OCI-LY3 (cell line): ENCODE results near the gene LCNL1.

ENCODE experiments used
- H2AFZ ChIP-seq: fragments of 200-600, 300-600 bp; shearing (Covaris generic); 2 replicates; pipeline ENCODE4 v1.6.0; 2014; ENCODE audit warnings: antibody characterized with exemption, low read depth, low read length
- H3K27ac ChIP-seq: fragments of 200-600, 300-600 bp; sonication (generic); 2 replicates; pipeline ENCODE4 v1.5.1; 2014; ENCODE audit warnings: mild to moderate bottlenecking, low read length, moderate library complexity, mixed read lengths
- H3K27me3 ChIP-seq: fragments of 200-600, 300-600 bp; sonication (generic); 2 replicates; pipeline ENCODE4 v1.6.1; 2014; ENCODE audit warnings: low read depth, low read length, mixed read lengths
- H3K36me3 ChIP-seq: fragments of 200-600, 300-600 bp; sonication (generic); replicated peaks from 2 replicates; pipeline ENCODE3; 2014; ENCODE audit warnings: low read depth, low read length, mixed read lengths
- H3K4me1 ChIP-seq: fragments of 300-600, 200-600 bp; sonication (generic); 2 replicates; pipeline ENCODE4 v1.6.1; 2014; ENCODE audit warnings: low read length, mixed read lengths
- H3K4me2 ChIP-seq: fragments of 200-600, 300-600 bp; sonication (generic); 2 replicates; pipeline ENCODE4 v1.6.1; 2014; ENCODE audit warnings: low read length, mixed read lengths
- H3K4me3 ChIP-seq: fragments of 300-600, 200-600 bp; sonication (generic); 2 replicates; pipeline ENCODE4 v1.5.1; 2014; ENCODE audit warnings: antibody characterized with exemption, mild to moderate bottlenecking, low read length, moderate library complexity
- H3K79me2 ChIP-seq: fragments of 300-600, 200-600 bp; shearing (Covaris generic); 2 replicates; pipeline ENCODE4 v1.6.1; 2014; ENCODE audit warnings: mild to moderate bottlenecking, low read length, mixed read lengths
- H3K9ac ChIP-seq: fragments of 300-600, 200-600 bp; shearing (Covaris generic); 2 replicates; pipeline ENCODE4 v1.6.0; 2014; ENCODE audit warnings: mild to moderate bottlenecking, low read length, moderate library complexity
- H3K9me3 ChIP-seq: fragments of 200-600, 300-600 bp; shearing (Covaris generic); 2 replicates; pipeline ENCODE4 v1.6.1; 2014; ENCODE audit warnings: low read length, mixed read lengths; ENCODE audit not compliant: insufficient read depth
- H4K20me1 ChIP-seq: fragments of 200-600, 300-600 bp; sonication (generic); 2 replicates; pipeline ENCODE4 v1.6.1; 2016; ENCODE audit warnings: low read length, mixed read lengths; ENCODE audit not compliant: insufficient read depth
- CTCF ChIP-seq: fragments of 200-600, 300-600 bp; sonication (generic); IDR thresholded peaks from 2 replicates; pipeline ENCODE4 v1.5.1; 2014; ENCODE audit warnings: antibody characterized with exemption, low read length, low read depth
- EZH2phosphoT487 ChIP-seq: fragments of 200-600 bp; shearing (Covaris generic); IDR thresholded peaks from 2 replicates; pipeline ENCODE4 v1.6.1; 2018; ENCODE audit warnings: antibody characterized with exemption, mixed run types, low read depth

Gene LCNL1

GRCh38 chr9:136963751-136964150 is 19.0 kb upstream of the LCNL1 start:
- Histone ChIP-seq H3K4me3 (no peak overlapping the region), H3K4me1 (no peaks in the 10 kb centered on the region), H3K27me3 (no peaks in the 10 kb centered on the region), H2AFZ (no peak overlapping the region), H3K9me3 (no peaks in the 10 kb centered on the region), H3K79me2 (no peaks in the 10 kb centered on the region), H3K36me3 (no peaks in the 10 kb centered on the region), H3K9ac (no peak overlapping the region), H4K20me1 (no peaks in the 10 kb centered on the region), H3K4me2 (no peak overlapping the region), H3K27ac (no peak overlapping the region)
- TF ChIP-seq CTCF (no peak), EZH2phosphoT487 (no peak)

- H2AFZ ChIP-seq, result no peak overlapping the region
- H3K27ac ChIP-seq, result no peak overlapping the region
Measured at GRCh38 chr9:136964171-136964689, 18.6 kb upstream of the LCNL1 start.

GRCh38 chr9:136964833-136965422 is 17.9 kb upstream of the LCNL1 start:
- Histone ChIP-seq H3K4me3 (no peak overlapping the region), H3K27ac (no peak overlapping the region), H3K4me1 (no peaks in the 10 kb centered on the region), H3K9ac (no peak overlapping the region), H3K4me2 (no peak overlapping the region), H2AFZ (no peak overlapping the region), H3K9me3 (no peaks in the 10 kb centered on the region), H3K36me3 (no peaks in the 10 kb centered on the region), H3K79me2 (no peaks in the 10 kb centered on the region), H3K27me3 (no peaks in the 10 kb centered on the region), H4K20me1 (no peaks in the 10 kb centered on the region)
- no peak for TF ChIP-seq EZH2phosphoT487
- TF ChIP-seq CTCF, result no peak

More at GRCh38 chr9:136964171-136964689, 18.6 kb upstream of the LCNL1 start:
- Histone ChIP-seq H3K4me2 (no peak overlapping the region), H3K36me3 (no peaks in the 10 kb centered on the region), H3K4me1 (no peaks in the 10 kb centered on the region), H4K20me1 (no peaks in the 10 kb centered on the region), H3K9me3 (no peaks in the 10 kb centered on the region), H3K27me3 (no peaks in the 10 kb centered on the region), H3K9ac (no peak overlapping the region), H3K4me3 (no peak overlapping the region), H3K79me2 (no peaks in the 10 kb centered on the region)
- TF ChIP-seq CTCF, result no peak
- TF ChIP-seq EZH2phosphoT487, result no peak

- Histone ChIP-seq H3K36me3 (no peaks in the 10 kb centered on the region), H3K9ac (no peak overlapping the region), H2AFZ (no peak overlapping the region; the same call in 1 of the 2 replicates), H3K27me3 (no peaks in the 10 kb centered on the region), H3K27ac (no peak overlapping the region), H3K4me2 (peak overlapping the region; percentile 65), H3K9me3 (no peaks in the 10 kb centered on the region), H3K4me1 (no peaks in the 10 kb centered on the region), H4K20me1 (no peaks in the 10 kb centered on the region), H3K4me3 (peak overlapping the region; percentile 62), H3K79me2 (no peaks in the 10 kb centered on the region)
- TF ChIP-seq CTCF (no peak), EZH2phosphoT487 (no peak)
Measured at GRCh38 chr9:136965771-136966484, 16.9 kb upstream of the LCNL1 start.
